Retina (tissue), 1 donor: Measurements from ENCODE around the gene SPOCK1.

Experiments
- DNase-seq: peaks from one replicate; pipeline ENCODE4 v3.0.0-alpha.2; 2016

SPOCK1 gene

GRCh38 chr5:137491121-137491520, 8.0 kb downstream of the SPOCK1 start:
- DNase-seq = no peak

GRCh38 chr5:137490591-137490990, 8.5 kb downstream of the SPOCK1 start:
- DNase-seq = no peak

GRCh38 chr5:137488974-137489373, 10.2 kb downstream of the SPOCK1 start:
- no peak for DNase-seq

GRCh38 chr5:137488516-137488915, 10.6 kb downstream of the SPOCK1 start:
- no peak for DNase-seq

GRCh38 chr5:137487600-137487999, 11.5 kb downstream of the SPOCK1 start:
- DNase-seq = no peak

GRCh38 chr5:137486707-137487106, 12.4 kb downstream of the SPOCK1 start:
- DNase-seq = no peak

GRCh38 chr5:137481596-137481995, 17.5 kb downstream of the SPOCK1 start:
- no peak for DNase-seq

- no peak for DNase-seq
Measured at GRCh38 chr5:137478043-137478442, 21.1 kb downstream of the SPOCK1 start.

- no peak for DNase-seq
Measured at GRCh38 chr5:137470921-137471220, 28.3 kb downstream of the SPOCK1 start.

GRCh38 chr5:137470111-137470920, 28.8 kb downstream of the SPOCK1 start:
- no peak for DNase-seq

- no peak for DNase-seq
Measured at GRCh38 chr5:137466889-137467288, 32.2 kb downstream of the SPOCK1 start.

- no peak for DNase-seq
Measured at GRCh38 chr5:137465930-137466329, 33.2 kb downstream of the SPOCK1 start.

- DNase-seq = no peak
Measured at GRCh38 chr5:137462816-137463520, 36.2 kb downstream of the SPOCK1 start.

- no peak for DNase-seq
Measured at GRCh38 chr5:137462265-137462590, 36.9 kb downstream of the SPOCK1 start.

GRCh38 chr5:137461391-137462264, 37.5 kb downstream of the SPOCK1 start:
- DNase-seq = peak; percentile 17

- no peak for DNase-seq
Measured at GRCh38 chr5:137454671-137455070, 44.5 kb downstream of the SPOCK1 start.

GRCh38 chr5:137453483-137454080, 45.5 kb downstream of the SPOCK1 start:
- DNase-seq = no peak

- no peak for DNase-seq
Measured at GRCh38 chr5:137450759-137451158, 48.4 kb downstream of the SPOCK1 start.

- no peak for DNase-seq
Measured at GRCh38 chr5:137448868-137449267, 50.3 kb downstream of the SPOCK1 start.

GRCh38 chr5:137446615-137447014, 52.5 kb downstream of the SPOCK1 start:
- no peak for DNase-seq

- DNase-seq = no peak
Measured at GRCh38 chr5:137446151-137446550, 53.0 kb downstream of the SPOCK1 start.

GRCh38 chr5:137442660-137443059, 56.5 kb downstream of the SPOCK1 start:
- DNase-seq = no peak

- DNase-seq = peak; percentile 40
Measured at GRCh38 chr5:137441476-137441875, 57.6 kb downstream of the SPOCK1 start.
